GM19455 (cell line): ENCODE results near the gene LRRC25.

ENCODE experiments used
- ATAC-seq: cut with Tn5 transposase; IDR thresholded peaks from one replicate; pipeline ENCODE4 v1.9.1; 2021; ENCODE audit not compliant: unreplicated experiment

LRRC25 gene

GRCh38 chr19:18348171-18348570, 49.3 kb downstream of the LRRC25 start:
- no peak for ATAC-seq

GRCh38 chr19:18346091-18346490, 51.3 kb downstream of the LRRC25 start:
- no peak for ATAC-seq

GRCh38 chr19:18345296-18345695, 52.1 kb downstream of the LRRC25 start:
- ATAC-seq: no peak

- no peak for ATAC-seq
These were observed 52.9 kb downstream of the LRRC25 start for GRCh38 chr19:18344582-18344950.

GRCh38 chr19:18342090-18342632, 55.3 kb downstream of the LRRC25 start:
- no peak for ATAC-seq
